ENCODE data around the gene KCNB1. TPM values are rescaled to one million over a fixed set of nuclear protein-coding genes. Genes with fewer than 3 reads are reported as not detected.

Gene KCNB1
- total RNA-seq, 1 experiment from 2014 or later = not detected

GRCh38 chr20:49466114-49466912, 16.2 kb downstream of the KCNB1 start:
- Mint-ChIP-seq H3K4me3 (ENCODE audit: low read depth, unreplicated experiment) (no peak overlapping the region), H3K4me1 (ENCODE audit: low read depth, unreplicated experiment) (no peaks in the 10 kb centered on the region), H3K27ac (ENCODE audit: unreplicated experiment) (no peak overlapping the region), H3K9me3 (ENCODE audit: low read depth, unreplicated experiment) (no peaks in the 10 kb centered on the region), H3K36me3 (ENCODE audit: insufficient read depth, unreplicated experiment) (no peaks in the 10 kb centered on the region), H3K27me3 (ENCODE audit: unreplicated experiment) (peaks cover 92% of the 10 kb centered on the region)
- BruUV-seq (replicated peaks) = no TSS peak
- intact Hi-C loops (cut with micrococcal nuclease; ENCODE audit: unreplicated experiment) = no loop called here
- no peak for TF ChIP-seq CTCF (IDR thresholded peaks at IDR 0.05; ENCODE audit: unreplicated experiment)
- CTCF ChIA-PET = interaction anchor here (1.1 kb wide), 1 partner anchor 18 kb away, joined by 4 read pairs; no protein-coding TSS in a partner anchor
- no peak for DNase-seq

- Mint-ChIP-seq H3K4me3 (ENCODE audit: low read depth, unreplicated experiment) (no peak overlapping the region), H3K4me1 (ENCODE audit: low read depth, unreplicated experiment) (no peaks in the 10 kb centered on the region), H3K27ac (ENCODE audit: unreplicated experiment) (no peak overlapping the region), H3K36me3 (ENCODE audit: insufficient read depth, unreplicated experiment) (no peaks in the 10 kb centered on the region), H3K27me3 (ENCODE audit: unreplicated experiment) (peaks cover 92% of the 10 kb centered on the region), H3K9me3 (ENCODE audit: low read depth, unreplicated experiment) (no peaks in the 10 kb centered on the region)
- intact Hi-C loops (cut with micrococcal nuclease; ENCODE audit: unreplicated experiment) = no loop called here
- CTCF ChIA-PET = no interaction called here
- BruUV-seq (replicated peaks) = no TSS peak
- DNase-seq = no peak
- TF ChIP-seq CTCF (IDR thresholded peaks at IDR 0.05; ENCODE audit: unreplicated experiment) = no peak
Observed at GRCh38 chr20:49464556-49464955, 17.9 kb downstream of the KCNB1 start.

GRCh38 chr20:49462626-49463025, 19.8 kb downstream of the KCNB1 start:
- H3K9me3 Mint-ChIP-seq (ENCODE audit: low read depth, unreplicated experiment) = no peaks in the 10 kb centered on the region
- H3K36me3 Mint-ChIP-seq (ENCODE audit: insufficient read depth, unreplicated experiment) = no peaks in the 10 kb centered on the region

GRCh38 chr20:49461894-49462620, 20.4 kb downstream of the KCNB1 start:
- Mint-ChIP-seq H3K27me3 (ENCODE audit: unreplicated experiment) (peaks cover 92% of the 10 kb centered on the region), H3K27ac (ENCODE audit: unreplicated experiment) (no peak overlapping the region), H3K4me3 (ENCODE audit: low read depth, unreplicated experiment) (no peak overlapping the region), H3K9me3 (ENCODE audit: low read depth, unreplicated experiment) (no peaks in the 10 kb centered on the region), H3K4me1 (ENCODE audit: low read depth, unreplicated experiment) (no peaks in the 10 kb centered on the region), H3K36me3 (ENCODE audit: insufficient read depth, unreplicated experiment) (no peaks in the 10 kb centered on the region)
- TF ChIP-seq CTCF (IDR thresholded peaks at IDR 0.05; ENCODE audit: unreplicated experiment) = no peak
- no TSS peak for BruUV-seq (replicated peaks)
- intact Hi-C loops (cut with micrococcal nuclease; ENCODE audit: unreplicated experiment) = no loop called here
- no peak for DNase-seq
- CTCF ChIA-PET = interaction anchor here (1.7 kb wide), 1 partner anchor 13 kb away, joined by 3 read pairs; no protein-coding TSS in a partner anchor

More at GRCh38 chr20:49462626-49463025, 19.8 kb downstream of the KCNB1 start:
- no peak for DNase-seq
- Mint-ChIP-seq H3K4me1 (ENCODE audit: low read depth, unreplicated experiment) (no peaks in the 10 kb centered on the region), H3K27me3 (ENCODE audit: unreplicated experiment) (peaks cover 92% of the 10 kb centered on the region), H3K27ac (ENCODE audit: unreplicated experiment) (no peak overlapping the region), H3K4me3 (ENCODE audit: low read depth, unreplicated experiment) (no peak overlapping the region)
- intact Hi-C loops (cut with micrococcal nuclease; ENCODE audit: unreplicated experiment) = no loop called here
- no TSS peak for BruUV-seq (replicated peaks)
- TF ChIP-seq CTCF (IDR thresholded peaks at IDR 0.05; ENCODE audit: unreplicated experiment) = no peak
- CTCF ChIA-PET = interaction anchor here (1.7 kb wide), 1 partner anchor 13 kb away, joined by 3 read pairs; no protein-coding TSS in a partner anchor

Data from Calu3 (cell line).